Trophoblast cell (in vitro differentiated cells and primary cell): ENCODE data around the gene SEMA4A.

Experiments
- DNase-seq, 2 donors: peaks; one replicate each; pipeline ENCODE4 v3.0.0-alpha.2; 2016
- H2AFZ ChIP-seq: 2 replicates; pipeline ENCODE4 v1.6.1; 2013; ENCODE audit warnings: low read length, moderate library complexity, mild to moderate bottlenecking; ENCODE audit not compliant: insufficient read depth, poor library complexity
- H2AK5ac ChIP-seq: 2 replicates; pipeline ENCODE4 v1.6.1; 2013; ENCODE audit warnings: mild to moderate bottlenecking, low read length
- H2BK120ac ChIP-seq: 2 replicates; pipeline ENCODE4 v1.6.1; 2013; ENCODE audit warnings: low read length, mild to moderate bottlenecking, moderate library complexity; ENCODE audit not compliant: insufficient read depth, poor library complexity
- H2BK12ac ChIP-seq: 2 replicates; pipeline ENCODE4 v1.6.1; 2013; ENCODE audit warnings: mild to moderate bottlenecking, low read length, moderate library complexity
- H2BK5ac ChIP-seq: 2 replicates; pipeline ENCODE4 v1.6.1; 2013; ENCODE audit warnings: low read length, low read depth, moderate library complexity, mild to moderate bottlenecking; ENCODE audit not compliant: poor library complexity
- H3K14ac ChIP-seq: 2 replicates; pipeline ENCODE4 v1.6.1; 2013; ENCODE audit warnings: mild to moderate bottlenecking, low read length
- H3K18ac ChIP-seq: 2 replicates; pipeline ENCODE4 v1.6.1; 2013; ENCODE audit warnings: mild to moderate bottlenecking, low read length
- H3K23ac ChIP-seq: 2 replicates; pipeline ENCODE4 v1.6.1; 2013; ENCODE audit warnings: low read length
- H3K27ac ChIP-seq: 2 replicates; pipeline ENCODE4 v1.5.1; 2013; ENCODE audit warnings: low read depth, mild to moderate bottlenecking, inconsistent platforms, low read length, moderate library complexity
- H3K27me3 ChIP-seq: 2 replicates; pipeline ENCODE4 v1.6.1; 2013; ENCODE audit warnings: inconsistent platforms, mild to moderate bottlenecking, low read length, moderate library complexity; ENCODE audit not compliant: insufficient read depth
- H3K36me3 ChIP-seq, 2 experiments: 1 replicate in 1 of 2; 2 replicates in 1 of 2; pipeline ENCODE4 v1.6.1; 2013; ENCODE audit warnings: low read length in 2 of 2, mild to moderate bottlenecking in 2 of 2, moderate library complexity in 1 of 2; ENCODE audit not compliant: insufficient read depth in 2 of 2, control insufficient read depth in 1 of 2
- H3K4ac ChIP-seq: 2 replicates; pipeline ENCODE4 v1.6.1; 2013; ENCODE audit warnings: low read depth, mild to moderate bottlenecking, low read length, moderate library complexity
- H3K4me1 ChIP-seq, 2 experiments: 1 replicate in 1 of 2; 2 replicates in 1 of 2; pipeline ENCODE4 v1.6.1; 2013; ENCODE audit warnings: low read length in 2 of 2, mild to moderate bottlenecking in 2 of 2, moderate library complexity in 1 of 2; ENCODE audit not compliant: insufficient read depth in 2 of 2, control insufficient read depth in 1 of 2
- H3K4me2 ChIP-seq: 2 replicates; pipeline ENCODE4 v1.6.1; 2013; ENCODE audit warnings: inconsistent platforms, mild to moderate bottlenecking, low read length, moderate library complexity
- H3K4me3 ChIP-seq: 2 replicates; pipeline ENCODE4 v1.5.1; 2013; ENCODE audit warnings: mild to moderate bottlenecking, low read depth, low read length, inconsistent platforms
- H3K79me1 ChIP-seq: one replicate; pipeline ENCODE4 v1.6.1; 2013; ENCODE audit warnings: low read length
- H3K79me2 ChIP-seq: 2 replicates; pipeline ENCODE4 v1.6.1; 2013; ENCODE audit warnings: low read length, mild to moderate bottlenecking; ENCODE audit not compliant: control insufficient read depth, insufficient read depth, poor library complexity
- H3K9ac ChIP-seq: 2 replicates; pipeline ENCODE4 v1.6.1; 2013; ENCODE audit warnings: mild to moderate bottlenecking, low read length
- H3K9me3 ChIP-seq: 2 replicates; pipeline ENCODE4 v1.6.1; 2013; ENCODE audit warnings: low read depth, mild to moderate bottlenecking, control low read depth, inconsistent platforms, low read length; ENCODE audit not compliant: insufficient read depth
- H4K12ac ChIP-seq: 2 replicates; pipeline ENCODE4 v1.6.1; 2013; ENCODE audit warnings: low read depth, mild to moderate bottlenecking, low read length, moderate library complexity
- H4K8ac ChIP-seq: 2 replicates; pipeline ENCODE4 v1.6.1; 2013; ENCODE audit warnings: low read depth, mild to moderate bottlenecking, low read length, moderate library complexity
- H4K91ac ChIP-seq: one replicate; pipeline ENCODE4 v1.6.1; 2013; ENCODE audit warnings: low read depth, mild to moderate bottlenecking, low read length, moderate library complexity
- WGBS: extraction: QIAGEN DNeasy Blood & Tissue Kit; methylation state at CpG from one replicate; pipeline ENCODE4 v1.1.7; 2013; ENCODE audit warnings: missing lambda C conversion rate; ENCODE audit not compliant: insufficient read length, insufficient coverage; ENCODE audit errors: extremely low coverage; 5-methylcytosine and 5-hydroxymethylcytosine counted together

The SEMA4A gene

GRCh38 chr1:156221986-156222692 is 68.8 kb downstream of the SEMA4A start:
- no CpG with 5 or more reads among the region's 13 CpGs for WGBS
- no peak overlapping the region for H3K4me2 ChIP-seq
- no peak overlapping the region for H4K91ac ChIP-seq
- no peak overlapping the region for H2BK12ac ChIP-seq
- H3K36me3 ChIP-seq, result peaks cover 22 to 30% of the 10 kb centered on the region in 2 experiments
- no peak overlapping the region for H2AK5ac ChIP-seq
- no peak overlapping the region for H2BK5ac ChIP-seq
- no peak overlapping the region for H3K4me3 ChIP-seq
- H3K4me1 ChIP-seq, result no peaks in the 10 kb centered on the region
- H4K8ac ChIP-seq, result no peak overlapping the region
- H3K4ac ChIP-seq, result no peak overlapping the region
- no peaks in the 10 kb centered on the region for H3K79me2 ChIP-seq
- H3K9me3 ChIP-seq, result no peaks in the 10 kb centered on the region
- no peak overlapping the region for H3K9ac ChIP-seq
- H3K27ac ChIP-seq, result no peak overlapping the region
- no peak overlapping the region for H2AFZ ChIP-seq
- no peak overlapping the region for H3K23ac ChIP-seq
- H3K79me1 ChIP-seq, result no peaks in the 10 kb centered on the region
- H3K18ac ChIP-seq, result no peak overlapping the region
- DNase-seq, result no peak
- no peak overlapping the region for H4K12ac ChIP-seq
- H3K27me3 ChIP-seq, result no peaks in the 10 kb centered on the region
- no peak overlapping the region for H3K14ac ChIP-seq
- H2BK120ac ChIP-seq, result no peak overlapping the region

DNA sequence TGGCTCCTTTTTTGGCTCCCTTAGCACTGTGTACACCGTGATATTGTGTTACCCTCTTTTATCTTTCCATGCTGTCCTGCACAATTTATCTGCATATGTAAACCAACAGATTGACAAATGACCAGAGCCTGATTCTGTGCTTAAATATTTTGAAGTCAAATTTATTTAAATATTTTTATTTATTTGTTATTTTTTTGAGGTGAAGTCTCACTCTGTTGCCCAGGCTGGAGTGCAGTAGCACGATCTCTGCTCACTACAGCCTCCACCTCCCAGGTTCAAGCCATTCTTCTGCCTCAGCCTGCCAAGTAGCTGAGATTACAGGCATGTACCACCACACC is 72.3 kb downstream of the SEMA4A start:
- no peak overlapping the region for H4K8ac ChIP-seq
- H3K27ac ChIP-seq, result no peak overlapping the region
- no peak overlapping the region for H2AFZ ChIP-seq
- H3K36me3 ChIP-seq, result peaks cover 24 to 32% of the 10 kb centered on the region in 2 experiments
- no peak overlapping the region for H3K4me2 ChIP-seq
- DNase-seq, result no peak
- no peaks in the 10 kb centered on the region for H3K27me3 ChIP-seq
- H4K91ac ChIP-seq, result no peak overlapping the region
- H2AK5ac ChIP-seq, result no peak overlapping the region
- no CpG with 5 or more reads among the region's 2 CpGs for WGBS
- H2BK5ac ChIP-seq, result no peak overlapping the region
- no peak overlapping the region for H3K4ac ChIP-seq
- no peak overlapping the region for H3K18ac ChIP-seq
- H3K9ac ChIP-seq, result no peak overlapping the region
- no peak overlapping the region for H3K14ac ChIP-seq
- H3K23ac ChIP-seq, result no peak overlapping the region
- H3K4me3 ChIP-seq, result no peak overlapping the region
- H2BK120ac ChIP-seq, result no peak overlapping the region
- no peak overlapping the region for H4K12ac ChIP-seq
- no peaks in the 10 kb centered on the region for H3K9me3 ChIP-seq
- H2BK12ac ChIP-seq, result no peak overlapping the region
- H3K79me1 ChIP-seq, result no peaks in the 10 kb centered on the region
- no peaks in the 10 kb centered on the region for H3K79me2 ChIP-seq
- H3K4me1 ChIP-seq, result peaks cover 0 to 2% of the 10 kb centered on the region in 2 experiments

- Histone ChIP-seq H3K4me1 (peaks cover 0 to 2% of the 10 kb centered on the region in 2 experiments), H3K79me1 (no peaks in the 10 kb centered on the region), H3K36me3 (peaks cover 21 to 29% of the 10 kb centered on the region in 2 experiments), H3K27me3 (no peaks in the 10 kb centered on the region), H2BK120ac (no peak overlapping the region), H3K4ac (no peak overlapping the region), H3K9me3 (no peaks in the 10 kb centered on the region), H2BK12ac (no peak overlapping the region), H4K12ac (no peak overlapping the region), H3K4me2 (no peak overlapping the region), H4K8ac (no peak overlapping the region), H3K27ac (no peak overlapping the region), H3K14ac (no peak overlapping the region), H3K79me2 (no peaks in the 10 kb centered on the region), H3K9ac (no peak overlapping the region), H3K18ac (no peak overlapping the region), H3K4me3 (no peak overlapping the region), H2AK5ac (no peak overlapping the region), H4K91ac (no peak overlapping the region), H3K23ac (no peak overlapping the region), H2BK5ac (no peak overlapping the region), H2AFZ (no peak overlapping the region)
- DNase-seq, result no peak
- no CpG with 5 or more reads among the region's 2 CpGs for WGBS
Measured at GRCh38 chr1:156226116-156226538, 72.7 kb downstream of the SEMA4A start.

- Histone ChIP-seq H3K23ac (no peak overlapping the region), H2AFZ (no peak overlapping the region), H3K9me3 (no peaks in the 10 kb centered on the region), H3K79me2 (no peaks in the 10 kb centered on the region), H3K4me3 (no peak overlapping the region), H2BK5ac (no peak overlapping the region), H3K4ac (no peak overlapping the region), H3K9ac (no peak overlapping the region), H3K18ac (no peak overlapping the region), H3K4me1 (peaks cover 0 to 3% of the 10 kb centered on the region in 2 experiments), H4K8ac (no peak overlapping the region), H3K27ac (no peak overlapping the region), H3K4me2 (no peak overlapping the region), H4K12ac (no peak overlapping the region), H2AK5ac (no peak overlapping the region), H3K36me3 (peaks cover 18 to 26% of the 10 kb centered on the region in 2 experiments), H2BK120ac (no peak overlapping the region), H2BK12ac (no peak overlapping the region), H3K79me1 (no peaks in the 10 kb centered on the region), H3K14ac (no peak overlapping the region), H3K27me3 (no peaks in the 10 kb centered on the region), H4K91ac (no peak overlapping the region)
- DNase-seq, result no peak
- WGBS, result no CpG with 5 or more reads among the region's 4 CpGs
Measured at GRCh38 chr1:156226782-156227181, 73.4 kb downstream of the SEMA4A start.
